ENCODE data around the gene ARHGAP6. TPM values are rescaled to one million over a fixed set of nuclear protein-coding genes. Genes with fewer than 3 reads are reported as not detected.
"Not testable (repeated sequence)": the region's sequence is repeated elsewhere in the genome, so short reads cannot be mapped to it uniquely, and the experiment has no call there.

Gene ARHGAP6
- total RNA-seq, 1 experiment from 2014 or later, result 0.10 TPM

DNA sequence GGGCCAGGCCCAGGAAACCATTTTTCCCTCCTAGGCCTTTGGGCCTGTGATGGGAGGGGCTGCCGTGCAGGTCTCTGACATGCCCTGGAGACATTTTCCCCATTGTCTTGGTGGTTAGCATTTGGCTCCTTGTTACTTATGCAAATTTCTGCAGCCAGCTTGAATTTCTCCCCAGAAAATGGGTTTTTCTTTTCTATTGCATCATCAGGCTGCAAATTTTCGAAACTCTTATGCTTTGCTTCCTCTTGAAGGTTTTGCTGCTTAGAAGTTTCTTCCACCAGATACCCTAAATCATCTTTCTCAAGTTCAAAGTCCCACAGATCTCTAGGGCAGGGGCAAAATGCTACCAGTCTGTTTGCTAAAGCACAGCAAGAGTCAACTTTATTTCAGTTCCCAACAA lies 430.3 kb downstream of the ARHGAP6 start:
- H3K4me2 ChIP-seq (ENCODE audit: low read length); POLR2A ChIA-PET; DNase-seq (ENCODE audit: low read depth, low spot score); H3K4me1 ChIP-seq (ENCODE audit: control insufficient read depth in 1 of 2, insufficient read depth in 2 of 2, low read length in 2 of 2); H3K27me3 ChIP-seq (ENCODE audit: insufficient read depth, low read length); RAD21 ChIA-PET (ENCODE audit: low non-redundant PET in 1 of 2, low total read pairs in 2 of 2, uncharacterized antibody in 2 of 2, unreplicated experiment in 2 of 2); H3K4me3 ChIP-seq (replicated peaks in 1 of 2; ENCODE audit: low read depth in 1 of 2, low read length in 2 of 2); H2AFZ ChIP-seq (ENCODE audit: low read depth, low read length, poor library complexity, severe bottlenecking); H3K79me2 ChIP-seq (ENCODE audit: insufficient read depth, low read length); BruUV-seq (replicated peaks); intact Hi-C loops (cut with micrococcal nuclease); H3K36me3 ChIP-seq (ENCODE audit: control insufficient read depth in 1 of 2, insufficient read depth in 2 of 2, low read length in 2 of 2); CTCF ChIA-PET; H3K27ac ChIP-seq (ENCODE audit: low read depth, low read length); H4K20me1 ChIP-seq (ENCODE audit: insufficient read depth); H3K9ac ChIP-seq (ENCODE audit: low read length); H3K9me2 ChIP-seq (ENCODE audit: insufficient read depth); ATAC-seq; H3K9me3 ChIP-seq (ENCODE audit: control insufficient read depth in 1 of 2, insufficient read depth in 1 of 2, low read depth in 1 of 2, low read length in 2 of 2): not testable (repeated sequence)

- H3K27me3 ChIP-seq (ENCODE audit: insufficient read depth, low read length), result no peaks in the 10 kb centered on the region
- no peaks in the 10 kb centered on the region for H3K9me3 ChIP-seq (ENCODE audit: control insufficient read depth in 1 of 2, insufficient read depth in 1 of 2, low read depth in 1 of 2, low read length in 2 of 2)
- no peaks in the 10 kb centered on the region for H4K20me1 ChIP-seq (ENCODE audit: insufficient read depth)
- no peak overlapping the region for H2AFZ ChIP-seq (ENCODE audit: low read depth, low read length, poor library complexity, severe bottlenecking)
- H3K79me2 ChIP-seq (ENCODE audit: insufficient read depth, low read length), result no peaks in the 10 kb centered on the region
- intact Hi-C loops (cut with micrococcal nuclease), result no loop called here
- DNase-seq (ENCODE audit: low read depth, low spot score) (no peak), ATAC-seq (no peak)
- H3K36me3 ChIP-seq (ENCODE audit: control insufficient read depth in 1 of 2, insufficient read depth in 2 of 2, low read length in 2 of 2), result no peaks in the 10 kb centered on the region
- H3K4me1 ChIP-seq (ENCODE audit: control insufficient read depth in 1 of 2, insufficient read depth in 2 of 2, low read length in 2 of 2), result no peaks in the 10 kb centered on the region
- ChIA-PET POLR2A (no interaction called here), CTCF (no interaction called here), RAD21 (ENCODE audit: low non-redundant PET in 1 of 2, low total read pairs in 2 of 2, uncharacterized antibody in 2 of 2, unreplicated experiment in 2 of 2) (no interaction called here)
- H3K9ac ChIP-seq (ENCODE audit: low read length), result no peak overlapping the region
- H3K4me2 ChIP-seq (ENCODE audit: low read length), result no peak overlapping the region
- no peak overlapping the region for H3K27ac ChIP-seq (ENCODE audit: low read depth, low read length)
- no peaks in the 10 kb centered on the region for H3K9me2 ChIP-seq (ENCODE audit: insufficient read depth)
- no peak overlapping the region for H3K4me3 ChIP-seq (replicated peaks in 1 of 2; ENCODE audit: low read depth in 1 of 2, low read length in 2 of 2)
- BruUV-seq (replicated peaks), result no TSS peak
- TF ChIP-seq CBX3 (IDR thresholded peaks at IDR 0.05; ENCODE audit: low read depth) (no peak), ZNF274 (IDR thresholded peaks at IDR 0.05; ENCODE audit: low read depth, low read length) (no peak), FOSL1 (IDR thresholded peaks at IDR 0.05; ENCODE audit: low read depth) (no peak), ELF1 (IDR thresholded peaks at IDR 0.05; ENCODE audit: borderline replicate concordance, low read depth) (no peak), ATF3 (IDR thresholded peaks at IDR 0.05) (no peak), EZH2 (IDR thresholded peaks at IDR 0.05) (no peak), MAX (IDR thresholded peaks at IDR 0.05) (no peak), CEBPB (IDR thresholded peaks at IDR 0.05; ENCODE audit: low read depth) (no peak)
- TF ChIP-seq, protein P1, sequence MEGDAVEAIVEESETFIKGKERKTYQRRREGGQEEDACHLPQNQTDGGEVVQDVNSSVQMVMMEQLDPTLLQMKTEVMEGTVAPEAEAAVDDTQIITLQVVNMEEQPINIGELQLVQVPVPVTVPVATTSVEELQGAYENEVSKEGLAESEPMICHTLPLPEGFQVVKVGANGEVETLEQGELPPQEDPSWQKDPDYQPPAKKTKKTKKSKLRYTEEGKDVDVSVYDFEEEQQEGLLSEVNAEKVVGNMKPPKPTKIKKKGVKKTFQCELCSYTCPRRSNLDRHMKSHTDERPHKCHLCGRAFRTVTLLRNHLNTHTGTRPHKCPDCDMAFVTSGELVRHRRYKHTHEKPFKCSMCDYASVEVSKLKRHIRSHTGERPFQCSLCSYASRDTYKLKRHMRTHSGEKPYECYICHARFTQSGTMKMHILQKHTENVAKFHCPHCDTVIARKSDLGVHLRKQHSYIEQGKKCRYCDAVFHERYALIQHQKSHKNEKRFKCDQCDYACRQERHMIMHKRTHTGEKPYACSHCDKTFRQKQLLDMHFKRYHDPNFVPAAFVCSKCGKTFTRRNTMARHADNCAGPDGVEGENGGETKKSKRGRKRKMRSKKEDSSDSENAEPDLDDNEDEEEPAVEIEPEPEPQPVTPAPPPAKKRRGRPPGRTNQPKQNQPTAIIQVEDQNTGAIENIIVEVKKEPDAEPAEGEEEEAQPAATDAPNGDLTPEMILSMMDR (IDR thresholded peaks at IDR 0.05 in 2 of 3, conservative IDR thresholded peaks at IDR 0.05 in 1 of 3; ENCODE audit: borderline replicate concordance in 1 of 3, insufficient read depth in 1 of 3, low read depth in 2 of 3, low read length in 2 of 3), result no peak
- TF ChIP-seq, protein P2, sequence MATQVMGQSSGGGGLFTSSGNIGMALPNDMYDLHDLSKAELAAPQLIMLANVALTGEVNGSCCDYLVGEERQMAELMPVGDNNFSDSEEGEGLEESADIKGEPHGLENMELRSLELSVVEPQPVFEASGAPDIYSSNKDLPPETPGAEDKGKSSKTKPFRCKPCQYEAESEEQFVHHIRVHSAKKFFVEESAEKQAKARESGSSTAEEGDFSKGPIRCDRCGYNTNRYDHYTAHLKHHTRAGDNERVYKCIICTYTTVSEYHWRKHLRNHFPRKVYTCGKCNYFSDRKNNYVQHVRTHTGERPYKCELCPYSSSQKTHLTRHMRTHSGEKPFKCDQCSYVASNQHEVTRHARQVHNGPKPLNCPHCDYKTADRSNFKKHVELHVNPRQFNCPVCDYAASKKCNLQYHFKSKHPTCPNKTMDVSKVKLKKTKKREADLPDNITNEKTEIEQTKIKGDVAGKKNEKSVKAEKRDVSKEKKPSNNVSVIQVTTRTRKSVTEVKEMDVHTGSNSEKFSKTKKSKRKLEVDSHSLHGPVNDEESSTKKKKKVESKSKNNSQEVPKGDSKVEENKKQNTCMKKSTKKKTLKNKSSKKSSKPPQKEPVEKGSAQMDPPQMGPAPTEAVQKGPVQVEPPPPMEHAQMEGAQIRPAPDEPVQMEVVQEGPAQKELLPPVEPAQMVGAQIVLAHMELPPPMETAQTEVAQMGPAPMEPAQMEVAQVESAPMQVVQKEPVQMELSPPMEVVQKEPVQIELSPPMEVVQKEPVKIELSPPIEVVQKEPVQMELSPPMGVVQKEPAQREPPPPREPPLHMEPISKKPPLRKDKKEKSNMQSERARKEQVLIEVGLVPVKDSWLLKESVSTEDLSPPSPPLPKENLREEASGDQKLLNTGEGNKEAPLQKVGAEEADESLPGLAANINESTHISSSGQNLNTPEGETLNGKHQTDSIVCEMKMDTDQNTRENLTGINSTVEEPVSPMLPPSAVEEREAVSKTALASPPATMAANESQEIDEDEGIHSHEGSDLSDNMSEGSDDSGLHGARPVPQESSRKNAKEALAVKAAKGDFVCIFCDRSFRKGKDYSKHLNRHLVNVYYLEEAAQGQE (IDR thresholded peaks at IDR 0.05; ENCODE audit: low read depth), result no peak
- TF ChIP-seq, protein P3, sequence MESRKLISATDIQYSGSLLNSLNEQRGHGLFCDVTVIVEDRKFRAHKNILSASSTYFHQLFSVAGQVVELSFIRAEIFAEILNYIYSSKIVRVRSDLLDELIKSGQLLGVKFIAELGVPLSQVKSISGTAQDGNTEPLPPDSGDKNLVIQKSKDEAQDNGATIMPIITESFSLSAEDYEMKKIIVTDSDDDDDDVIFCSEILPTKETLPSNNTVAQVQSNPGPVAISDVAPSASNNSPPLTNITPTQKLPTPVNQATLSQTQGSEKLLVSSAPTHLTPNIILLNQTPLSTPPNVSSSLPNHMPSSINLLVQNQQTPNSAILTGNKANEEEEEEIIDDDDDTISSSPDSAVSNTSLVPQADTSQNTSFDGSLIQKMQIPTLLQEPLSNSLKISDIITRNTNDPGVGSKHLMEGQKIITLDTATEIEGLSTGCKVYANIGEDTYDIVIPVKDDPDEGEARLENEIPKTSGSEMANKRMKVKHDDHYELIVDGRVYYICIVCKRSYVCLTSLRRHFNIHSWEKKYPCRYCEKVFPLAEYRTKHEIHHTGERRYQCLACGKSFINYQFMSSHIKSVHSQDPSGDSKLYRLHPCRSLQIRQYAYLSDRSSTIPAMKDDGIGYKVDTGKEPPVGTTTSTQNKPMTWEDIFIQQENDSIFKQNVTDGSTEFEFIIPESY (IDR thresholded peaks at IDR 0.05; ENCODE audit: extremely low read depth, insufficient replicate concordance, low read length), result no peak
These were observed 450.4 kb downstream of the ARHGAP6 start for GRCh38 chrX:11215191-11215921.

Measured in HCT116 (cell line).